Right lobe of liver (tissue), 6 donors: ENCODE data around the gene ACTR1A. TPM values are rescaled to one million over a fixed set of nuclear protein-coding genes. Genes with fewer than 3 reads are reported as not detected.
A peak's percentile ranks its signal among the peaks of the same experiment; 100 is the strongest.
"Not testable (repeated sequence)": the region's sequence is repeated elsewhere in the genome, so short reads cannot be mapped to it uniquely, and the experiment has no call there.

Experiments
- ATAC-seq, 4 donors: fragments of 200-7000 bp; cut with Tn5 transposase; one replicate each; pipeline ENCODE4 v1.9.1; 2020; ENCODE audit warnings: mild to moderate bottlenecking in 4 of 4, moderate library complexity in 4 of 4
- DNase-seq, 3 donors: peaks; one replicate each; pipeline ENCODE4 v3.0.0-alpha.2; 2020
- H3K27ac ChIP-seq, 3 donors: fragments of 200-600 bp; one replicate each; pipeline ENCODE4 v1.8.0; 2022
- H3K27me3 ChIP-seq, 2 donors: fragments of 200-600 bp; one replicate each; pipeline ENCODE4 v1.8.0; 2022
- H3K36me3 ChIP-seq, 4 donors: fragments of 200-600 bp; sonication (generic) in 1 of 4; one replicate each; pipeline versions ENCODE4 v1.5.1 to v1.8.0; 2017 to 2022; ENCODE audit warnings: control low read depth in 1 of 4
- H3K4me1 ChIP-seq, 4 donors: fragments of 200-600 bp; sonication (generic) in 1 of 4; one replicate each; pipeline versions ENCODE4 v1.5.1 to v1.8.0; 2017 to 2022; ENCODE audit warnings: control low read depth in 1 of 4
- H3K4me3 ChIP-seq, 3 donors: fragments of 200-600 bp; one replicate each; pipeline ENCODE4 v1.8.0; 2022
- H3K9me3 ChIP-seq, 4 donors: fragments of 200-600 bp; sonication (generic) in 1 of 4; one replicate each; pipeline versions ENCODE4 v1.5.1 to v1.8.0; 2017 to 2022; ENCODE audit warnings: control low read depth in 1 of 4
- POLR2A ChIP-seq: fragments of 450-650 bp; IDR thresholded peaks from one replicate; pipeline ENCODE4 v1.6.1; 2017; ENCODE audit warnings: antibody characterized with exemption, mild to moderate bottlenecking
- WGBS: methylation state at CpG from one replicate; pipeline ENCODE4 v1.1.6; 2018; ENCODE audit warnings: low coverage, low lambda C conversion rate; ENCODE audit not compliant: insufficient coverage; ENCODE audit errors: missing lambda C conversion rate; 5-methylcytosine and 5-hydroxymethylcytosine counted together
- intact Hi-C, 2 donors: fragments of 100-400 bp; cut with DNase I; formaldehyde crosslinking; loops; one replicate each; pipeline versions ENCODE4 v1.11.2 to v1.14.1; 2022
- total RNA-seq, 6 experiments: library from RNA; depleted of rRNA in 2 of 6; stranded (reverse); fragments of >200 nt in 2 of 6; fragmentation: NEBNext Ultra II Directional in 3 of 6; extraction: Animal tissue kit (Norgen Biotek cat#: 25700) in 3 of 6; gene quantifications; one replicate each; pipeline versions ENCODE4 v1.1.0 to v1.2.4, GENCODE V29; 2016 to 2023
- TF ChIP-seq, protein P1 (sequence below), 4 donors: fragments of 200-600 bp in 3 of 4; fragments of 450-650 bp in 1 of 4; IDR thresholded peaks; one replicate each; pipeline versions ENCODE4 v1.5.1 to v1.8.0; 2016 to 2022; ENCODE audit warnings: antibody characterized with exemption in 4 of 4, mild to moderate bottlenecking in 2 of 4
- donor health status: DM: no; HTN: yes; CAD: no.
- donor health status: DM: no; HTN: no; CAD: no.
- donor health status: DM: no; HTN: no; CAD: no.
- donor health status: DM: no; HTN: yes; CAD: no.
- donor health status: DM: no; HTN: yes; CAD: no.

ACTR1A gene
- total RNA-seq, 6 experiments from 2014 or later, result 25.6 to 47.9 (median 31.3) TPM

DNA sequence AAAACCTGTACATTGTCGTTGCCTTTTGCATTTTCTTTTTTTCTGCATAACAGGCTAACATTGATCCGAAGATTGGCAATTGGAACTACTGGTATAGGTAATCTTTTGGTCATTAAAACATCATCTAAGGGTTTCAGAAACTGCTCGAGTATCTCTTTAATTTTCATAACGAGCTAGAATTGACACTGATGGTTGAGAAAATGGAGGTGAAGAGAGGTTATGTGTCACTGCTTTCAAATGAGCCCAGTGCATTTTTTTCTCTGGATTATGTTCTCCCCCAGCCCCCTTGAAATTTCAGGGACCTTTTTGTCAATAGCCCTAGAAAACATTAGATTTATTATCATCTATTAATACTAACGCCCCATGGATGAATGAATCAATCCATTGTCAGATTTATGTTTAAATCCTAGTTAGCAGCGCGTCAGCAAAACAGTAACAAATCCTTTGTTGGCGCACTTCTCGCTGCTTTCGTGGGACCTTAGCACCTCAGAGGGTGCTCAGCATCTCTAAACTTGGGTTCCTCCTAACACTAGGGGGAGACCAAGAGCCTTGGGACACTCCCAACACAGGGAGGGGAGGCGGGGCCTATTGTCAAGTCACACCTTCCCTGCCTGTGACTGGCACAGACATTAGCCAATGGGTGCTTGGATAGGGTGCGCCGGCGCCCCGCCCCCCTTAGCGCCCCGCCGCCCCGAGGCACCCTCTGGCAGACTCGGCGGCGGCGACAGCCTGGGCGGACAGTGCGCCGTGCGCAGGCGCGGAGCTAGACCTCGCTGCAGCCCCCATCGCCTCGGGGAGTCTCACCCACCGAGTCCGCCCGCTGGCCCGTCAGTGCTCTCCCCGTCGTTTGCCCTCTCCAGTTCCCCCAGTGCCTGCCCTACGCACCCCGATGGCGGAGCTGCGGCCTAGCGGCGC lies 1.0 kb upstream of the ACTR1A start, which contains the start of gene SUFU:
Gene SUFU, plus strand, starts transcription at position 709 of the 915 bp plus-strand sequence. Its CDS starts 181 bp downstream, at position 890.
- Histone ChIP-seq H3K4me3 (peak within 1 kb of the TSS; percentile 81 to 93 (median 92)), H3K27ac (peak within 1 kb of the TSS; percentile 61 to 83 (median 74)), H3K9me3 (no peaks in the 10 kb centered on the region), H3K27me3 (no peaks in the 10 kb centered on the region), H3K36me3 (no peaks in the 10 kb centered on the region), H3K4me1 (peaks cover 0 to 20% (median 7%) of the 10 kb centered on the region in 4 donors)
- peak; percentile 62 for TF ChIP-seq POLR2A
- TF ChIP-seq, protein P1, sequence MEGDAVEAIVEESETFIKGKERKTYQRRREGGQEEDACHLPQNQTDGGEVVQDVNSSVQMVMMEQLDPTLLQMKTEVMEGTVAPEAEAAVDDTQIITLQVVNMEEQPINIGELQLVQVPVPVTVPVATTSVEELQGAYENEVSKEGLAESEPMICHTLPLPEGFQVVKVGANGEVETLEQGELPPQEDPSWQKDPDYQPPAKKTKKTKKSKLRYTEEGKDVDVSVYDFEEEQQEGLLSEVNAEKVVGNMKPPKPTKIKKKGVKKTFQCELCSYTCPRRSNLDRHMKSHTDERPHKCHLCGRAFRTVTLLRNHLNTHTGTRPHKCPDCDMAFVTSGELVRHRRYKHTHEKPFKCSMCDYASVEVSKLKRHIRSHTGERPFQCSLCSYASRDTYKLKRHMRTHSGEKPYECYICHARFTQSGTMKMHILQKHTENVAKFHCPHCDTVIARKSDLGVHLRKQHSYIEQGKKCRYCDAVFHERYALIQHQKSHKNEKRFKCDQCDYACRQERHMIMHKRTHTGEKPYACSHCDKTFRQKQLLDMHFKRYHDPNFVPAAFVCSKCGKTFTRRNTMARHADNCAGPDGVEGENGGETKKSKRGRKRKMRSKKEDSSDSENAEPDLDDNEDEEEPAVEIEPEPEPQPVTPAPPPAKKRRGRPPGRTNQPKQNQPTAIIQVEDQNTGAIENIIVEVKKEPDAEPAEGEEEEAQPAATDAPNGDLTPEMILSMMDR (IDR thresholded peaks at IDR 0.05), result peak; percentile 89 to 99 (median 91)
- peak; percentile 74 to 81 (median 79) for ATAC-seq
- peak; percentile 97 to 99 (median 98) for DNase-seq
- WGBS, result 0% methylated on average over 18 of the region's 44 CpGs
- intact Hi-C loops, result loop anchor here (10.0 kb wide), 1 partner anchor 81 kb away; no protein-coding TSS in a partner anchor

DNA sequence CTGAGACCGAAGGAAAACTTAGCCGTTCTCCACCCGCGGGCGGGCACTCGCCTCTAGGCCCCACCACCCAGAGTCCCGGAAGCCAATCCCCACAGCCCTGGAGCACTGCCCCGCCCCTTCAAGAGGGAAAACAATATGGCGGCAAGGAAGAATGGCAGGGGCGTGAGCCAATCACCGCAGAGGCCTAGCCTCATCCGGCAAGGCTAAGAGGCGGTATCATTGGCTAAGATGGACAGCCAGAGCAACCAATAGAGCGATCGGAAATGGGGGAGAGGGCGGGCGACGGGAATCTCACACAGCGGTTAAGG lies 529 bp downstream of the ACTR1A start:
- peak; percentile 99 to 100 (median 100) for DNase-seq
- H3K36me3 ChIP-seq, result no peaks in the 10 kb centered on the region
- H3K27ac ChIP-seq, result peak overlapping the region; percentile 52 to 83 (median 74)
- H3K4me3 ChIP-seq, result peak overlapping the region; percentile 89 to 93 (median 92)
- ATAC-seq, result peak; percentile 76 to 85 (median 80)
- no peaks in the 10 kb centered on the region for H3K9me3 ChIP-seq
- no peak for TF ChIP-seq POLR2A
- TF ChIP-seq, protein P1 (IDR thresholded peaks at IDR 0.05), result no peak
- intact Hi-C loops, result loop anchor here (10.0 kb wide), 1 partner anchor 83 kb away; no protein-coding TSS in a partner anchor
- WGBS, result 2% methylated on average over 12 of the region's 19 CpGs
- no peaks in the 10 kb centered on the region for H3K27me3 ChIP-seq
- H3K4me1 ChIP-seq, result peaks cover 0 to 20% (median 7%) of the 10 kb centered on the region in 4 donors

DNA sequence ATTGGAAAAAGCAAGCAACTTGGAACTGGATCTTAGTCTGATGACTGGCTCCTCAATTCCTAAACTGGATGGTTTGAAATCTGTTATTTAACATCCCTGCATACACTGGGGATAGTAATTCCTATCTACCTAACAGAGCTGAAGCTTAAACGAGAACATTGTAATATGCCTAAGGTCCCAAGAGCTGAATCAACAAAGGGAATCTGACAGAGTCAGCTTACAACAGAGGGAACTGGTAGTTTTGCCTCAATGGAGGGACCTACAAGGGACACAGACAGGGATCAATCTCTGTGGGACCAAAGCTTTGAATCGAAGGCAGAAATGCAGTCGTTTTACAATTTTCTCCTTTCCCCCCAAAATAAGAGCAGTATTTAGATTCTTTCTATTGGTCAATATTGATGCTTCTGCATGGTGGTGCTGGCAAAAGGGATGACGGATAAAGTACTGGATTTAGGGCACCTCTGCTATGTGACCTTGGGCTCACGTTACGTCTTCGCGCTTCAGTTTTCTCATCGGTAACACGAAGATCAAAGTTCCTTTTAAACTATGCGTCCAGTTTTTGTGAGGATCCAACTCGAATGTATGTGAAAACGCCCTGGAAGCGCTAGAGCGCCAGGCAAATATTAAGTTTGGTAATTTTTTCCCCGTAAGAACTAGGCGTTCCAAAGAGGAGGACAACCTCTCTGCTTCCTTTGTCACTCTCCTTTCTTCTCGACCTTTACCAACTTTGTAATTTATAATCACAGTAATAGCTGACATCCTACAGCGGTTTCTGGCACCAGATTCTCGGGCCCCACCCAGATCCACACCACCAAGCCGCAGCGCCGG lies 1.1 kb downstream of the ACTR1A start:
- DNase-seq (no peak), ATAC-seq (no peak)
- H3K4me1 ChIP-seq, result peaks cover 0 to 20% (median 7%) of the 10 kb centered on the region in 4 donors
- H3K27ac ChIP-seq, result peak overlapping the region in 2 of 3 donors; percentile 6 to 51
- peak overlapping the region; percentile 89 to 93 (median 92) for H3K4me3 ChIP-seq
- no peaks in the 10 kb centered on the region for H3K9me3 ChIP-seq
- peaks cover 0 to under 1% (median 0%) of the 10 kb centered on the region in 4 donors for H3K36me3 ChIP-seq
- intact Hi-C loops, result loop anchor here (10.0 kb wide), 1 partner anchor 83 kb away; no protein-coding TSS in a partner anchor
- TF ChIP-seq, protein P1 (IDR thresholded peaks at IDR 0.05), result no peak
- TF ChIP-seq POLR2A, result peak; percentile 23
- WGBS, result under 1% methylated on average over 23 of the region's 23 CpGs
- H3K27me3 ChIP-seq, result no peaks in the 10 kb centered on the region

DNA sequence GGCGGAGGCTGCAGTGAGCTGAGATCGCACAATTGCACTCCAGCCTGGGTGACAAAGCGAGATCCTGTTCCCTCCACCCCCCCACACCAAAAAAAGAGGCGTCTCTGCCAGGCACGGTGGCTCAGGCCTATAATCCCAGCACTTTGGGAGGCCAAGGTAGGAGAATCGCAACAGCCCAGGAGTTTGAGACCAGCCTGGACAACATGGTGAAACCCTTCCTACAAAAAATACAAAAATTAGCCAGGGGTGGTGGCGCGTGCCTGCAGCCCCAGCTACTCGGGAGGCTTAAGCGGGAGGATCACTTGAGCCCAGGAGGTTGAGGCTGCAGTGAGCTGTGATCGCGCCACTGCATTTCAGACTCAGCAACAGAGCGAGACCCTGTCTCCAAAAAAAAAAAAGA lies 1.8 kb downstream of the ACTR1A start:
- not testable (repeated sequence) for H3K4me3 ChIP-seq, H3K27me3 ChIP-seq, ATAC-seq, H3K36me3 ChIP-seq, H3K27ac ChIP-seq, DNase-seq, H3K9me3 ChIP-seq
- intact Hi-C loops, result loop anchor here (10.0 kb wide), 1 partner anchor 84 kb away; no protein-coding TSS in a partner anchor
- H3K4me1 ChIP-seq, result peaks cover 0 to 20% (median 7%) of the 10 kb centered on the region in 4 donors
- 88% methylated on average over 10 of the region's 13 CpGs for WGBS
